Measurements from ENCODE around the gene MAGI2. TPM values are rescaled to one million over a fixed set of nuclear protein-coding genes. Genes with fewer than 3 reads are reported as not detected.

The MAGI2 gene
- total RNA-seq, 1 donor from 2014 or later = 64.2 TPM

DNA sequence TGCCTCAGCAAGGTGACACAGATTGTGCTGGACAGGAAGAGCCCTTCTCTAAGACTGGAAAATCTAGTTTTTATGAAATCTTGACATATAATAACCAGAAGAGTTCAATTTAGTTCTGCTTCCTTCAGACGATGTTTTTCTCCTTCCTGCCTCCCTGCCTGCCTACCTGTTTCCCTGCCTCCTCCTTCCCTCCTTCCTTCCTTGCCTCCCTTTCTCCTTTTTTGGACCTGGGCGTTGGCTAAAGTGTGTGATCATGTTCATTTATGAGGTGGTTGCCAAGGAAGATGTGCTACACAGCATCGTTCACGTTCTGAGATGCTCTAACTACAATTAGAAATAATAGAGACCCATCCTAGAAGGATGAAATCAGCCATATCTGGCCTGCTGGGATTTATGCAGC is 1430.3 kb downstream of the MAGI2 start:
- Mint-ChIP-seq H3K9me3 (ENCODE audit: unreplicated experiment) (peaks cover 16% of the 10 kb centered on the region), H3K4me3 (ENCODE audit: unreplicated experiment) (no peak overlapping the region), H3K27me3 (ENCODE audit: unreplicated experiment) (peaks cover 2% of the 10 kb centered on the region), H3K36me3 (ENCODE audit: unreplicated experiment) (no peaks in the 10 kb centered on the region), H3K4me1 (ENCODE audit: low read depth, unreplicated experiment) (peaks cover 15% of the 10 kb centered on the region), H3K27ac (ENCODE audit: unreplicated experiment) (no peak overlapping the region)
- no peak for DNase-seq
- TF ChIP-seq CTCF (IDR thresholded peaks at IDR 0.05; ENCODE audit: partially characterized antibody, unreplicated experiment) = no peak

GRCh38 chr7:78022165-78022564 is 1431.3 kb downstream of the MAGI2 start:
- no peak for DNase-seq
- peaks cover 16% of the 10 kb centered on the region for H3K9me3 Mint-ChIP-seq (ENCODE audit: unreplicated experiment)
- peaks cover 2% of the 10 kb centered on the region for H3K27me3 Mint-ChIP-seq (ENCODE audit: unreplicated experiment)
- H3K4me3 Mint-ChIP-seq (ENCODE audit: unreplicated experiment) = no peak overlapping the region
- no peak overlapping the region for H3K27ac Mint-ChIP-seq (ENCODE audit: unreplicated experiment)
- TF ChIP-seq CTCF (IDR thresholded peaks at IDR 0.05; ENCODE audit: partially characterized antibody, unreplicated experiment) = no peak
- H3K36me3 Mint-ChIP-seq (ENCODE audit: unreplicated experiment) = no peaks in the 10 kb centered on the region
- peaks cover 20% of the 10 kb centered on the region for H3K4me1 Mint-ChIP-seq (ENCODE audit: low read depth, unreplicated experiment)

DNA sequence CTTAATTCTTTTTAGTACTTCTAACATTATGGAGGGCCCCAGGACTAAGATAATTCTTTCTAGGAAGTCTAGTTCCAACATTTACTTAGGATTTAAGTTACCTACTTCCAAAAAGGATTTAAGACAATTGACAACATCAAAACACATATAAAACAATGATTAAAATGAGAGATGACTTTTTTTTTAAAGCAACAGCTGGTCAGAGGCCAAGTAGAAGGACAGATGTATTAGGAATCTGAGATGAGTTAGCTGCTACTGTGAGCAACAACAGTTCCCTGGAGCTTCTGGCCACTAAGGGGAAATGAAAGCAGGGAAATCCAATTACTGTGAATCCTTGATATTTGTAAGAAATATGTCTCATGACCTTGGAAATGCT is 1432.6 kb downstream of the MAGI2 start:
- no peaks in the 10 kb centered on the region for H3K36me3 Mint-ChIP-seq (ENCODE audit: unreplicated experiment)
- peaks cover 20% of the 10 kb centered on the region for H3K4me1 Mint-ChIP-seq (ENCODE audit: low read depth, unreplicated experiment)
- TF ChIP-seq CTCF (IDR thresholded peaks at IDR 0.05; ENCODE audit: partially characterized antibody, unreplicated experiment) = peak; percentile 43
- peak overlapping the region; percentile 87 for H3K27ac Mint-ChIP-seq (ENCODE audit: unreplicated experiment)
- peak overlapping the region; percentile 85 for H3K4me3 Mint-ChIP-seq (ENCODE audit: unreplicated experiment)
- peaks cover 2% of the 10 kb centered on the region for H3K27me3 Mint-ChIP-seq (ENCODE audit: unreplicated experiment)
- no peak for DNase-seq
- peaks cover 20% of the 10 kb centered on the region for H3K9me3 Mint-ChIP-seq (ENCODE audit: unreplicated experiment)

- peak; percentile 70 for TF ChIP-seq CTCF (IDR thresholded peaks at IDR 0.05; ENCODE audit: partially characterized antibody, unreplicated experiment)
- Mint-ChIP-seq H3K27me3 (ENCODE audit: unreplicated experiment) (peaks cover 2% of the 10 kb centered on the region), H3K4me1 (ENCODE audit: low read depth, unreplicated experiment) (peaks cover 20% of the 10 kb centered on the region), H3K27ac (ENCODE audit: unreplicated experiment) (peak overlapping the region; percentile 87), H3K9me3 (ENCODE audit: unreplicated experiment) (peaks cover 19% of the 10 kb centered on the region), H3K36me3 (ENCODE audit: unreplicated experiment) (no peaks in the 10 kb centered on the region), H3K4me3 (ENCODE audit: unreplicated experiment) (peak overlapping the region; percentile 85)
- DNase-seq = peak; percentile 26
These were observed 1433.2 kb downstream of the MAGI2 start for GRCh38 chr7:78020136-78020873.

- H3K27ac Mint-ChIP-seq (ENCODE audit: unreplicated experiment) = peak overlapping the region; percentile 95
- no peaks in the 10 kb centered on the region for H3K36me3 Mint-ChIP-seq (ENCODE audit: unreplicated experiment)
- no peak for TF ChIP-seq CTCF (IDR thresholded peaks at IDR 0.05; ENCODE audit: partially characterized antibody, unreplicated experiment)
- peak; percentile 90 for DNase-seq
- peaks cover 19% of the 10 kb centered on the region for H3K9me3 Mint-ChIP-seq (ENCODE audit: unreplicated experiment)
- peaks cover 20% of the 10 kb centered on the region for H3K4me1 Mint-ChIP-seq (ENCODE audit: low read depth, unreplicated experiment)
- peak overlapping the region; percentile 87 for H3K4me3 Mint-ChIP-seq (ENCODE audit: unreplicated experiment)
- H3K27me3 Mint-ChIP-seq (ENCODE audit: unreplicated experiment) = peaks cover 2% of the 10 kb centered on the region
These were observed 1433.9 kb downstream of the MAGI2 start for GRCh38 chr7:78019447-78020135.

All from glutamatergic neuron (in vitro differentiated cells).